Inferior parietal cortex (tissue), 1 donor: Measurements from ENCODE around the gene PCDHGA1.

Source experiments
- DNase-seq: peaks from one replicate; pipeline ENCODE4 v3.0.0-alpha.2; 2016; ENCODE audit errors: extremely low spot score

The PCDHGA1 gene

DNA sequence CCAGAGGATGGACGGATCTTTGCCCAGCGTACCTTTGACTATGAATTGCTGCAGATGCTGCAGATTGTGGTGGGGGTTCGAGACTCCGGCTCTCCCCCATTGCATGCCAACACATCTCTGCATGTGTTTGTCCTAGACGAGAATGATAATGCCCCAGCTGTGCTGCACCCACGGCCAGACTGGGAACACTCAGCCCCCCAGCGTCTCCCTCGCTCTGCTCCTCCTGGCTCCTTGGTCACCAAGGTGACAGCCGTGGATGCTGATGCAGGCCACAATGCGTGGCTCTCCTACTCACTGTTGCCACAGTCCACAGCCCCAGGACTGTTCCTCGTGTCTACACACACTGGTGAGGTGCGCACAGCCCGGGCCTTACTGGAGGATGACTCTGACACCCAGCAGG lies 160.5 kb downstream of the PCDHGA1 start:
- no peak for DNase-seq

GRCh38 chr5:141491323-141492167 lies 161.2 kb downstream of the PCDHGA1 start:
- DNase-seq: no peak

DNA sequence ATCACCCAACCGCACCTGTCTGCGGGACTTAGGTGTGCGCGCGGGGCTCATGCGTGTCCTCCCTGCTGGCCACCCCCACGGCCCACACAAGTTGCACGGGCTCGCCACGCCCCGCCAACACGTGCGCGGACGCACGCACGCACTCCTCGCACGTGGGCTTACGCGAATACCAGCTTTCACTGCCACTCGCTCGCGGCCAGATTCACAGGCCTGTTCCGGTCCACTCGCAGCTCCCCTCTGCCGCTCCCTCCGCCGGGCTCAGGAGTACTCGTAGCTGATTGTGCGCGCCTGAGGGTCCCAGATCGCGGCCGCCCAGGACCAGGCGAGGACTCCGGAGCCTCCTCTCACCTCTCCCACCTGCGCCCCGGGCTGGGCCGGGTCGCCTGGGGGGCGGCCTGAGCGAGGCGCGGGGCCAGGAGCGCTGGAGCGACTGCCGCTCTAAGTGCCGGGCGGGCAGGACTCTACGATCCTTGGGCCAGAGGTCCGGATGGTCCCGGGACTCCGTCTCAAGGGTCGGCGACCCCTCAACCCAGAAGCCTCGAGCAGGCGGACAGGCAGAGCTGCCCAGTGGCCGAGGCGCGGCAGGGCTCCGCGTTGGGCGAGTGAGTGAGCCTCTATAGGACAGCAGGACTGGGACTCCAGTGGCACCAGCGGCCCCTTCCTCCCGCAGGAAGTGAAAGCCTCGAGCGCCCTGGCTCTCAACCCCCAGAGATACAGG lies 162.0 kb downstream of the PCDHGA1 start:
- no peak for DNase-seq

- no peak for DNase-seq
Observed at GRCh38 chr5:141493500-141494422, 163.4 kb downstream of the PCDHGA1 start.

DNA sequence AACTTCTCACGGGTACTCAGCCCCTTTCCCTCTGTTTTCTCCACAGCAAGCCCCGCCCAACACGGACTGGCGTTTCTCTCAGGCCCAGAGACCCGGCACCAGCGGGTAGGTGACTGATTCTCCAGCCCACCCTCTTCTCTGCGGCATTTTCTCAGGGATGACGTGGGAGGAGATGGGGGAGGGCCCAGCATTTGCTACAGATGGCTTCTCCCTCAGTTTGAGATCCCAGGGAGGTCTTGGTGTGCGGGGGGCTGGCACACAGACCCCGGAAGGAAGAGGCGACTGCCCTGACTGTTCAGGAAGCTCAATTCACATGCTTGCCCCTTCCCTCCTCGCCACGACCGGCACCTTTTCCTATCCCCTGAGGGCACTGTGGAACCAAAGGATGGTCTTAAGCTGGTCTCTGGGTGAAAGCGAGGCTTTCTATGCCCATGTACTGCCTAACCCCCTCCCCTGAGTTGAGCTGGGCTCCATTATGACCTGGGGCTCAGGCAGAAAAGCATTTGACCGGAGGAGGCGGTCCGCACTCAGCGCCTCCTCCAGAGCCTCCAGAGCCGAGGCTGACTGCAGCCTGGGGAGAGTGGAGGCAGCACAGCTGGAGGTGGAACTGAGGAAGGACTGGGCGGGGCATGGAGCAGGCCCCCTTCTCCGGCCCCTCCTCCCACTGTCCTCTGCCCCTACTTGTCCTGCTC lies 164.6 kb downstream of the PCDHGA1 start:
- DNase-seq: no peak

DNA sequence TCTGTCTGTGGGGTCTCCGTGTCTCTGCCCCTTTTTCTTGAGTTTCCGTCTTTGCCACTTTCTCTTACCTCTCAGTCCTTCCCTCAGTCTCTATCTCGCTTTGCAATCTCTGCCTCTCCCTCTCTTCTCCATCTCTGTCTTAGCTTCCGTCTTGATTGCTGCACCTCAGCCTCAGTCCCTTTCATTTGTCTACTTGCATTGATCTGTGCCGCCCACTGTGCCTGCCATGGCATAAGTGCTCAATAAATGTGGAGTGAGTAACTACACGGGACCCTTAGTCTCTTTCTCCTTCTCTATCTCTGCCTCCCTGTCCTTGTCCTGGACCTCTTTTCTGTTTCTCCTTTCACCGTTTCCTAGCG lies 165.1 kb downstream of the PCDHGA1 start:
- DNase-seq: no peak

DNA sequence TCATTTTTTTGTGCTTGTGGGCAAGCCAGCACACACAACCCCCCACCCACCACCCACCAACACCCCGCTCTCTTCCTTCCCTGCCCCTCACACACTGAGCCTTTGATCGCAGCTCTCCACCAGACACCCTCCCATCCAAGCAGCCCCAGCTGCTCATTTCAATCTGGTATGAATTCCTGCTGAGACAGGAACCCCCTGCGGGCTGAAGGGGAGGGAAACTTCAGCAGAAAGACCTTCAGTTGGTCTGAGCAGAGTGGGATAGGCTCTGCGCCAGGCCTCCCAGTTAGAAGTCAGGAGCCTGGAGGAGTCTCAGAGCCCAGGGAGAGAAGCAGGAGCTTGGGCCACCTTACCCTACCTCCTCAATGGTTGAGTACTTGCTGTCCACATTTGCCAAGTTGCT lies 165.7 kb downstream of the PCDHGA1 start:
- no peak for DNase-seq

- no peak for DNase-seq
Observed at GRCh38 chr5:141501761-141502160, 171.4 kb downstream of the PCDHGA1 start.

DNA sequence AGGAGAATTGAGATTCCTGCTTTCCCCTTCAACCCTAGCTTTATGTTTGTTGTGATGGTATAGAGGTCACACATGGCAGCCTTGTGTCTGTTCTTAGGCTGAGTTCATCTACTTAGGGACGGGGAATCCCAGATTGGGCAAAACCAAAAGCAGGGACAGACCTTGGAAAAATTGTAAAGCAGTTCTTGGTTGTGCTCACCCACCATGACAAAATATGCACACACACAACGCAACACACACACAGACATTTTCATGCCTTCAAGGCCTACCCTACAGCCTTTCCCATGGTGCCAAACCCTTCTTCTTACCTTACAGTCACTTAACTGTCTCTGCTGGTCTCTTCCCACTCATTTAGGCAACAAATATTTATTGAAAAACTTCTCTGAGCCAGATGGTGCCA lies 173.4 kb downstream of the PCDHGA1 start:
- no peak for DNase-seq

DNA sequence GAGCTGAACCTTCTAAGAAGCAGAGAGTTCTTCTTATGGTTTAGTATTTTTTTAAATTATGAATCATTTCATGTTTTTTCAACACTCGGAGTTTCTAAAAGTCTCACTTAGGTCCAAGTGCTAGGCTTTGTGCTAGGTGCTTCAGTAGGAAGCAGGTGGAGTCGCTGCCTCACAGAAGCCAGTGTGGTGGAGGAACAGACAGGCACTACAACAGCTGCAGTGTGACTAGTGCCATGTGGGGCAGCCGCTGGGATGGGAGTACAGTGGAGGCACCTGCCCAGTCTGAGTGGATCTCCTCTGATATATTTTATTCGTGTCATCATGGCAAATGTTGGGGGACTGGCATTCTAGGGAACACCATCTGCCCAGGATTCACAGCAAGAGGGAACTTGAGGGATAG lies 173.9 kb downstream of the PCDHGA1 start:
- DNase-seq: no peak

DNA sequence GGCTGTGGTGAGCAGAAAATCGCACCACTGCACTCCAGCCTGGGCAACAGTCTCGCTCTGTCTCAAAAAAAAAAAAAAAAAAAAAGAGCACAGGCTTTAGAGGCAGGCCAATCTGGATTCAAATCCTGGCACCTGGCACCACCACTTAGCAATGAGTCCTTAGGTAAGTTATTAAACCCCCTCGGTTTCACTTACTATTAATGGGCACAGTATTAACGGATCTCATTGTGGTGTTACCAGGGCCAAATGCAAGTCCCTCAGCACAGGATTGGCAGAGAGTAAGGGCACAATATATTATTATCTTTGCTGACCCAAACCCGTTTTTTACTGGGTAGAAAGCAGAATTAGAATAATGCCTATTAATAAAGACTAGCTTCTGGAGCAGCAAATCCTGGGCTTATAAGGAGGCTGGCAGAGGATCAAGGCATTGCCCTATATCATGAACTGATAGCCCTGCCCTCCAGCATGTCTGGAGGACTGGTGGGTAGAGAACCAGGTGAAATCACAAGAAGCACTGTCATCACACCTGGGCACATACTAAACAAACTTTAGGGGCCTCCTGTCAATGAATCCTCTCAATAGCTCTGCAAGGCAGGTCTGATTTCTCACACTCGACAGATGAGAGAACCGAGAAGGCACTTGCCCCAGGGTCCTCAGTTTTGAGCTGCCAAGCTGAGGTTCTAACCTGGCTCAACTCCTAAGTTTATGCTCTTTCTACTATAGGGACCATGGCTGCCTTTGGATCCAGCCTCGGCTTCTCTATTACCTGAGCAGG lies 176.3 kb downstream of the PCDHGA1 start:
- DNase-seq: no peak

- no peak for DNase-seq
Observed at GRCh38 chr5:141507387-141508091, 177.2 kb downstream of the PCDHGA1 start.

DNA sequence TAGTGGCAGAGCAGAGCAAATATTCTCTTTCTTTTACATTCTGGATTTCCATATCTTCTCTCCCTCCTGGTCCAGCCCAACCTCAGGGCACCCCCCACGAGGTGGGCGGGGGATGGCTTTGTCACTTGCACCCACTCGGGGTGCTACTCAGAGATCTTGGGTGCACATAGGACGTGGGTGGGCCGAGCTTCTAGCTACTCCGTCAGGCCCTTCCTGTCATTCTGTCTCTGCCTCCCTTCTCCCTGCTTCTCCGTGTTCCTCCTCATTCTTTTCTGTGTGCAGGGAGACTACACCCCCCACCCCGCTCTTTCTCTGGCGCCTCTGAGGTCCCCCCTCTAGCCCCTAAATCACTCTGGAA lies 178.1 kb downstream of the PCDHGA1 start:
- DNase-seq: no peak

GRCh38 chr5:141508798-141509611 lies 178.7 kb downstream of the PCDHGA1 start:
- no peak for DNase-seq

GRCh38 chr5:141510160-141510559 lies 179.8 kb downstream of the PCDHGA1 start:
- DNase-seq: no peak

DNA sequence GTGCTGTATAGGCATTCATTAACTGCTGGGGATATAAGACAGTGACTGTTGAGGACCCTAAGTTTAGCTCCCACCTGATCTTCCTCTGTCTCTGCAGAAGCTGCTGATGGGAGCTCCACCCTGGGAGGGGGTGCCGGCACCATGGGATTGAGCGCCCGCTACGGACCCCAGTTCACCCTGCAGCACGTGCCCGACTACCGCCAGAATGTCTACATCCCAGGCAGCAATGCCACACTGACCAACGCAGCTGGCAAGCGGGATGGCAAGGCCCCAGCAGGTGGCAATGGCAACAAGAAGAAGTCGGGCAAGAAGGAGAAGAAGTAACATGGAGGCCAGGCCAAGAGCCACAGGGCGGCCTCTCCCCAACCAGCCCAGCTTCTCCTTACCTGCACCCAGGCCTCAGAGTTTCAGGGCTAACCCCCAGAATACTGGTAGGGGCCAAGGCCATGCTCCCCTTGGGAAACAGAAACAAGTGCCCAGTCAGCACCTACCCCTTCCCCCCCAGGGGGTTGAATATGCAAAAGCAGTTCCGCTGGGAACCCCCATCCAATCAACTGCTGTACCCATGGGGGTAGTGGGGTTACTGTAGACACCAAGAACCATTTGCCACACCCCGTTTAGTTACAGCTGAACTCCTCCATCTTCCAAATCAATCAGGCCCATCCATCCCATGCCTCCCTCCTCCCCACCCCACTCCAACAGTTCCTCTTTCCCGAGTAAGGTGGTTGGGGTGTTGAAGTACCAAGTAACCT lies 180.7 kb downstream of the PCDHGA1 start:
- no peak for DNase-seq

DNA sequence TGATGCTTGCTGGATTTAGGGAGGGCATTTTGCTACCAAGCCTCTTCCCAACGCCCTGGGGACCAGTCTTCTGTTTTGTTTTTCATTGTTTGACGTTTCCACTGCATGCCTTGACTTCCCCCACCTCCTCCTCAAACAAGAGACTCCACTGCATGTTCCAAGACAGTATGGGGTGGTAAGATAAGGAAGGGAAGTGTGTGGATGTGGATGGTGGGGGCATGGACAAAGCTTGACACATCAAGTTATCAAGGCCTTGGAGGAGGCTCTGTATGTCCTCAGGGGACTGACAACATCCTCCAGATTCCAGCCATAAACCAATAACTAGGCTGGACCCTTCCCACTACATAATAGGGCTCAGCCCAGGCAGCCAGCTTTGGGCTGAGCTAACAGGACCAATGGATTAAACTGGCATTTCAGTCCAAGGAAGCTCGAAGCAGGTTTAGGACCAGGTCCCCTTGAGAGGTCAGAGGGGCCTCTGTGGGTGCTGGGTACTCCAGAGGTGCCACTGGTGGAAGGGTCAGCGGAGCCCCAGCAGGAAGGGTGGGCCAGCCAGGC lies 181.5 kb downstream of the PCDHGA1 start:
- DNase-seq: no peak

DNA sequence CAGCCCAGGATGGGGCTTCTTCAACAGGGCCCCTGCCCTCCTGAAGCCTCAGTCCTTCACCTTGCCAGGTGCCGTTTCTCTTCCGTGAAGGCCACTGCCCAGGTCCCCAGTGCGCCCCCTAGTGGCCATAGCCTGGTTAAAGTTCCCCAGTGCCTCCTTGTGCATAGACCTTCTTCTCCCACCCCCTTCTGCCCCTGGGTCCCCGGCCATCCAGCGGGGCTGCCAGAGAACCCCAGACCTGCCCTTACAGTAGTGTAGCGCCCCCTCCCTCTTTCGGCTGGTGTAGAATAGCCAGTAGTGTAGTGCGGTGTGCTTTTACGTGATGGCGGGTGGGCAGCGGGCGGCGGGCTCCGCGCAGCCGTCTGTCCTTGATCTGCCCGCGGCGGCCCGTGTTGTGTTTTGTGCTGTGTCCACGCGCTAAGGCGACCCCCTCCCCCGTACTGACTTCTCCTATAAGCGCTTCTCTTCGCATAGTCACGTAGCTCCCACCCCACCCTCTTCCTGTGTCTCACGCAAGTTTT lies 182.1 kb downstream of the PCDHGA1 start:
- DNase-seq: peak; percentile 72
